DND-41 (cell line): ENCODE measurements around the gene STMN3.

Source experiments
- ATAC-seq: fragments of 200-7000 bp; cut with Tn5 transposase; 3 replicates; pipeline ENCODE4 v1.9.1; 2021; ENCODE audit warnings: low read depth; ENCODE audit not compliant: insufficient read depth
- DNase-seq: peaks from one replicate; pipeline ENCODE4 v3.0.0-alpha.2; 2020
- H2AFZ ChIP-seq: 2 replicates; pipeline ENCODE4 v1.6.0; 2012; ENCODE audit warnings: low read depth, low read length
- H3K27ac ChIP-seq: 2 replicates; pipeline ENCODE4 v1.5.1; 2012; ENCODE audit warnings: low read length, inconsistent platforms
- H3K27me3 ChIP-seq: fragments of 200-600 bp; sonication (generic); 2 replicates; pipeline ENCODE4 v1.6.0; 2012; ENCODE audit warnings: low read length, mild to moderate bottlenecking, inconsistent platforms; ENCODE audit not compliant: insufficient read depth, poor library complexity
- H3K36me3 ChIP-seq: 2 replicates; pipeline ENCODE4 v1.5.1; 2012; ENCODE audit warnings: low read length, inconsistent platforms; ENCODE audit not compliant: insufficient read depth
- H3K4me1 ChIP-seq: 2 replicates; pipeline ENCODE4 v1.5.1; 2012; ENCODE audit warnings: mild to moderate bottlenecking, low read length; ENCODE audit not compliant: insufficient read depth
- H3K4me2 ChIP-seq: 2 replicates; pipeline ENCODE4 v1.6.0; 2012; ENCODE audit warnings: mild to moderate bottlenecking, moderate library complexity, low read length, inconsistent platforms; ENCODE audit not compliant: insufficient read depth
- H3K4me3 ChIP-seq, 2 experiments: fragments of 200-600 bp in 1 of 2; shearing (Covaris generic) in 1 of 2; 2 replicates each; pipeline ENCODE4 v1.5.1; 2012 to 2016; ENCODE audit warnings: inconsistent platforms in 2 of 2, low read length in 2 of 2, mild to moderate bottlenecking in 2 of 2, low read depth in 1 of 2, moderate library complexity in 1 of 2
- H3K79me2 ChIP-seq: 2 replicates; pipeline ENCODE4 v1.6.0; 2012; ENCODE audit warnings: low read length, inconsistent platforms; ENCODE audit not compliant: insufficient read depth
- H3K9ac ChIP-seq: 2 replicates; pipeline ENCODE4 v1.6.0; 2012; ENCODE audit warnings: low read depth, mild to moderate bottlenecking, inconsistent platforms, low read length, moderate library complexity
- H3K9me3 ChIP-seq: 2 replicates; pipeline ENCODE4 v1.5.1; 2012; ENCODE audit warnings: low read length, moderate library complexity, mild to moderate bottlenecking, inconsistent platforms; ENCODE audit not compliant: insufficient read depth, severe bottlenecking
- H4K20me1 ChIP-seq: 2 replicates; pipeline ENCODE4 v1.6.0; 2012; ENCODE audit warnings: low read length; ENCODE audit not compliant: insufficient read depth
- CTCF ChIP-seq: IDR thresholded peaks from 2 replicates; pipeline ENCODE4 v1.5.1; 2012; ENCODE audit warnings: borderline replicate concordance, low read length, moderate library complexity, mild to moderate bottlenecking; ENCODE audit not compliant: poor library complexity, severe bottlenecking; ENCODE audit errors: extremely low read depth
- EZH2 ChIP-seq: IDR thresholded peaks from 3 replicates; pipeline ENCODE4 v1.6.1; 2012; ENCODE audit warnings: borderline replicate concordance, low read depth, mild to moderate bottlenecking, moderate library complexity, low read length, inconsistent platforms; ENCODE audit not compliant: severe bottlenecking

Gene STMN3

GRCh38 chr20:63682384-63683139 is 29.3 kb upstream of the STMN3 start:
- Histone ChIP-seq H4K20me1 (peaks cover 21% of the 10 kb centered on the region), H3K4me2 (no peak overlapping the region), H3K9ac (no peak overlapping the region), H3K27ac (no peak overlapping the region), H3K4me1 (no peaks in the 10 kb centered on the region), H2AFZ (no peak overlapping the region), H3K4me3 (no peak overlapping the region), H3K27me3 (no peaks in the 10 kb centered on the region), H3K36me3 (peaks cover 50% of the 10 kb centered on the region), H3K9me3 (no peaks in the 10 kb centered on the region), H3K79me2 (no peaks in the 10 kb centered on the region)
- peak; percentile 30; the same call in 1 of the 3 replicates for ATAC-seq
- DNase-seq: no peak
- TF ChIP-seq EZH2 (no peak), CTCF (no peak)

GRCh38 chr20:63681609-63682142 is 28.5 kb upstream of the STMN3 start:
- no peak overlapping the region for H3K4me3 ChIP-seq
- H3K27ac ChIP-seq: no peak overlapping the region
- TF ChIP-seq CTCF: no peak
- no peak for TF ChIP-seq EZH2

GRCh38 chr20:63680857-63681608 is 27.8 kb upstream of the STMN3 start:
- Histone ChIP-seq H3K4me3 (no peak overlapping the region), H3K4me2 (no peak overlapping the region), H3K36me3 (peaks cover 63% of the 10 kb centered on the region), H3K9ac (no peak overlapping the region), H3K27me3 (no peaks in the 10 kb centered on the region), H3K9me3 (no peaks in the 10 kb centered on the region), H4K20me1 (peaks cover 21% of the 10 kb centered on the region), H3K79me2 (no peaks in the 10 kb centered on the region), H3K27ac (no peak overlapping the region), H3K4me1 (no peaks in the 10 kb centered on the region), H2AFZ (no peak overlapping the region)
- DNase-seq: no peak
- TF ChIP-seq EZH2 (no peak), CTCF (no peak)
- ATAC-seq: no peak

More at GRCh38 chr20:63681609-63682142, 28.5 kb upstream of the STMN3 start:
- H4K20me1 ChIP-seq: peaks cover 21% of the 10 kb centered on the region
- DNase-seq (no peak), ATAC-seq (no peak; the same call in 2 of the 3 replicates)
- no peak overlapping the region for H3K4me2 ChIP-seq
- H3K79me2 ChIP-seq: no peaks in the 10 kb centered on the region
- H3K9me3 ChIP-seq: no peaks in the 10 kb centered on the region
- no peaks in the 10 kb centered on the region for H3K4me1 ChIP-seq
- no peak overlapping the region for H3K9ac ChIP-seq
- H3K27me3 ChIP-seq: no peaks in the 10 kb centered on the region
- no peak overlapping the region for H2AFZ ChIP-seq
- H3K36me3 ChIP-seq: peaks cover 58% of the 10 kb centered on the region
